ENCODE results near the gene PPP1R1B.

GRCh38 chr17:39629494-39629880 lies 2.7 kb downstream of the PPP1R1B start:
- TF ChIP-seq CTCF (IDR thresholded peaks at IDR 0.05) (no peak), POLR2A (IDR thresholded peaks at IDR 0.05) (no peak), POLR2AphosphoS5 (IDR thresholded peaks at IDR 0.05) (no peak), EP300 (IDR thresholded peaks at IDR 0.05) (no peak)

Data from gastroesophageal sphincter (tissue), 3 donors.